SH-SY5Y (cell line): Measurements from ENCODE around the gene SLC9A5.

ENCODE experiments used
- GATA2 ChIP-seq: IDR thresholded peaks from 2 replicates; pipeline ENCODE4 v1.6.1; 2011; ENCODE audit warnings: mild to moderate bottlenecking, low read depth, low read length
- GATA3 ChIP-seq: IDR thresholded peaks from 2 replicates; pipeline ENCODE4 v1.6.1; 2011; ENCODE audit warnings: low read depth, mild to moderate bottlenecking, low read length, moderate library complexity

The SLC9A5 gene

DNA sequence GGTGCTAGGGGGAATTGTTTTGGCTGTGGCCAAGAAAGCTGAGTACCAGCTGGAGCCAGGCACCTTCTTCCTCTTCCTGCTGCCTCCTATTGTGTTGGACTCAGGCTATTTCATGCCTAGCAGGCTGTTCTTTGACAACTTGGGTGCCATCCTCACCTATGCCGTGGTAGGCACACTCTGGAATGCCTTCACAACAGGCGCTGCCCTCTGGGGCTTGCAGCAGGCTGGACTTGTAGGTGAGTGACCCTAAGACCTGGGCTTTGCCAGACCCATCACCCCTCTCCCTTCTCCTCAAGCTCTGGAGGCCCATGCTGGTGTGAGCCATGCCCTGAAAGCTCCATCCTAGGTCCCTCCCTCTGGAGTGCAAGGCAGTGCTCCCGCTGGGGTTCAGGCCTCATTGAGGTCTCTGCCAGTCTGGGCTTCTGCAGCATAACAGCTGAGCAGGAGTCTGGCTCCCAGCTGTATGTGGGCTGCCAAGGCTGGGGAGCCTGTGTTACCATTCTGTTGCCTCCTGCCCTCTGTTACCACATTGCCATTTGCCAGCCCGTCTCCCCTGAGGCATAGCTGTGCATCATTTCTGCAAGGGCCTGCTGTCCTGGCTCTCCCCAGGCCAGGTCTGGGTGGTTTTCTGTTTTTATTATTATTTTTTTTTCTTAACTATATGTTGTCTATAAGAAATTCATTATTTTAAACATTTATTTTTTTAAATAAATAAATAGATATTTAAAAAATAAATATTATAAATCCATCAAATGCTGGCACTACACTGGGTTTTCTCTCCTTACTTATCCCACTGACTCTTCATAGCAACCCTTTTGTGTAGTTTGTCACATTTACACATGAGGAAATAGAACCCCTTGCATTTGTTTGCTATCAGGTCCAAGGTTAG lies 4.1 kb downstream of the SLC9A5 start:
- TF ChIP-seq GATA2 (no peak), GATA3 (no peak)

GRCh38 chr16:67254801-67255552 lies 6.2 kb downstream of the SLC9A5 start:
- no peak for TF ChIP-seq GATA2
- no peak for TF ChIP-seq GATA3

GRCh38 chr16:67255553-67256221 lies 6.9 kb downstream of the SLC9A5 start:
- no peak for TF ChIP-seq GATA3
- TF ChIP-seq GATA2, result no peak

DNA sequence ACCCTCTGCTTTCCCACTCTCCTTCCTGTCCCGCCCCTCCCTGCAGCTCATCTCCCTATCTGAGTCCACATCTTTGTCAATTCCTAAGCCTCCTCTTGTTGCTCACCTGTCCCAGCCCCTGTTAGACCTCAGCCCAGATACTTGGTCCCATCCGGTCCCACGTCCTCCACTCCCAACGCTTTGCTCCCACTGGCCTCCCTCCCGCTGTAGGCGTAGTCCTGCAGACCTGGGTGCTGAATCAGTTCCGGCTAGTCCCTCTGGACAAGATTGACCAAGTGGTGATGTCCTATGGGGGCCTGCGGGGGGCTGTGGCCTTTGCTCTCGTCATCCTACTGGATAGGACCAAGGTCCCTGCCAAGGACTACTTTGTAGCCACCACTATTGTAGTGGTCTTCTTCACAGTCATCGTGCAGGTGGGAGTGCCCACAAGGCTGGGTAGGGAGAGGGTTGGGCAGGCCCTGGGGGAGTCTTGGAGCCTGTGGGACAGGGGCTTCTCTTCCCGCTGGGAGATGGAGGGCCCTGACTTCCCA lies 8.0 kb downstream of the SLC9A5 start:
- TF ChIP-seq GATA2 (no peak), GATA3 (no peak)

DNA sequence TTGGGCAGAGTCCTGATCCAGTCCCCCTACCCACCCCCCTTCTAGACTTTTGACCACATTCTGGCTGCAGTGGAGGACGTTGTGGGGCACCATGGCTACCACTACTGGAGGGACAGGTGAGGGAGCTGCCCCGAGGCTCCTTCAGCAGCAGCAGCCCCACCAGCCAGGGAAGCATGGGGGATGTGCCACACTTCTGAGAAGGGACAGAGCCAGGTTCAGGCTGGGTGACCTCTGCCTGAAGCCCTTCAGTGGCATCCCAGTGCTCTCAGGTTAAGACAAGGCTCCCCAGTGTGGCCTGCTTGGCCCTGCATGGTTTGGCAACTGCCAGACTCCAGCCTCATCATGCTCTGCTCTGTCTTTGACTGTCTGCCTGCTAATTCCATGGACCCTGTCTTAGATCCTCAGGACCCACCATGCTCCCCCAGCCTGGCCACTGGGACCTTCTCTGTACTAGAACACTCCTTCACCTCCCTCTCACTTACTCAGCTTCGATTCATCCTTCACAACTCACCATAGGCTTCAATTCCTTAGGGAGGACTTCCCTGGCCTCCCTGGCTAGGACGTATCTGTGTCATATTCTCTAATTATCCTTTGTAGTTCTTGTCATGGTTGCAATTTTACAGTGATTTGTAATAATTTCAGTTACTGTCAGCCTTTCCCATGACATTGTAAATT lies 8.8 kb downstream of the SLC9A5 start:
- no peak for TF ChIP-seq GATA2
- TF ChIP-seq GATA3, result no peak

GRCh38 chr16:67258161-67258835 lies 9.5 kb downstream of the SLC9A5 start:
- TF ChIP-seq GATA3 (no peak), GATA2 (no peak)

- TF ChIP-seq GATA3, result no peak
- no peak for TF ChIP-seq GATA2
Measured at GRCh38 chr16:67259705-67260104, 10.9 kb downstream of the SLC9A5 start.

DNA sequence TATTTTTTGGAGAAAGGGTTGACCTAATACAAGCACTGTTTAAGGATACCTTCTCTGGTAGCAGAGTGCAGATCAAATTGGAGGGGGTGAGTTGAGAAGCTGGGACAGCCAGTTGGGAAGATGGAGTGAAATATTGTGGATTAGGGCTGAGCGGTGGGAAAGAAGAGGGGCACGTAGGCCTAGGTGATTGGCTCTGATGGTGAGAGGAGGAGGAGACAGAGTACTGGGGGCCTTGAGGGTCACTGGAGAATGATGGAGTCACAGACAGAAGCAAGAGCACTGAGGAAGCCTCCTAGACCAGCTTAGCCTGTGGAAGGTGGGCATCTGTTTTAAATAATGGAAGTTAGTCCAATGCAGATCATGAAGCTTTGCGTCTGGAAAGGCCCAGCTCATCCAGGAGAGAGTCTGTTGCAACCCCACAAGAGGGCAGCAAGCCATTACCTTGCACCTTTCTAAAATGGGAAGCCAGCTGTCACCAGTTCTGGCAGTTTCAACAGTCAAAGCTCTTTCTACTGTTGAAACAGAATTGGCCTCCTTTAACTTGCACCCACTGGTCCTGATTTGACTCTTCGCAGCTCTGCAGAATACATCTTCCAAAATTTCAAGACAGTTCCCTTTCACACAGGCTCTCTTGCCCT lies 11.8 kb downstream of the SLC9A5 start:
- TF ChIP-seq GATA3, result no peak
- TF ChIP-seq GATA2, result no peak

- no peak for TF ChIP-seq GATA3
- no peak for TF ChIP-seq GATA2
Measured at GRCh38 chr16:67263201-67263600, 14.4 kb downstream of the SLC9A5 start.

- TF ChIP-seq GATA3 (no peak), GATA2 (no peak)
Measured at GRCh38 chr16:67264277-67264676, 15.5 kb downstream of the SLC9A5 start.

DNA sequence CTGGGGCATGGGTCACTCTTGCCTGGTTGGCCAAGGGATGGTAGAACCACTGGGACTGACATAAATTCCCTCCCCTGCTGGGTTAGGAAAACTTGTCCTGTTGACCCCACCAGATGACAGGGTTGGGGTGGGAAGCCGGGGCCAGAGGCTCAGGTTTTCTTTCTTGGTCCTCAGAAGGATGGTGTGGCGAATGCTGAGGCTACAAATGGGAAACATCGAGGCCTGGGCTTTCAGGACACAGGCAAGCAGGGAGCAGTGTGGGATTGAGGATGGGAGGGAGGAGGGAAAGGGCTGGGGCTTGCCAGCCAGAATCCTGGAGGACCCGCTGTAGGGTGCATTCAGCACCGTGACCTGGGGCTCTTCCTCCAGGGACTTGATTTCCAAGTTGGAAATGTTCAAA lies 16.1 kb downstream of the SLC9A5 start:
- TF ChIP-seq GATA3, result no peak
- TF ChIP-seq GATA2, result no peak

DNA sequence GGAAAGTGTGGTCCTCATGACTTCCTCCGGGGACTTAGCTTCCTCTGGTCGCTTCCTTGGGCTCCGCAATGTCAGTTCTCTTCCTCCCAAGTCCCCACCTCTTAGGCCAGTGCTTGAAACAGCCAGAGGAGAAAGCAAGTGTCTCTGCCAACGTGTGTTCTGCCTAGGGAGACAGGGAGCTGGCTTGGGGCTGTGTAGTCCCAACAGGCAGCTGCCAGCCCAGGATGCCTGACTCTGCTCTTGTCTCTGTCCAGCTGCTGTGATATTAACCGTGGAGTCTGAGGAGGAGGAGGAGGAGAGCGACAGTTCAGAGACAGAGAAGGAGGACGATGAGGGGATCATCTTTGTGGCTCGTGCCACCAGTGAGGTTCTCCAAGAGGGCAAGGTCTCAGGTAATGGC lies 17.1 kb downstream of the SLC9A5 start:
- no peak for TF ChIP-seq GATA2
- TF ChIP-seq GATA3, result no peak

GRCh38 chr16:67268136-67268579 lies 19.4 kb downstream of the SLC9A5 start:
- no peak for TF ChIP-seq GATA2
- TF ChIP-seq GATA3, result no peak

DNA sequence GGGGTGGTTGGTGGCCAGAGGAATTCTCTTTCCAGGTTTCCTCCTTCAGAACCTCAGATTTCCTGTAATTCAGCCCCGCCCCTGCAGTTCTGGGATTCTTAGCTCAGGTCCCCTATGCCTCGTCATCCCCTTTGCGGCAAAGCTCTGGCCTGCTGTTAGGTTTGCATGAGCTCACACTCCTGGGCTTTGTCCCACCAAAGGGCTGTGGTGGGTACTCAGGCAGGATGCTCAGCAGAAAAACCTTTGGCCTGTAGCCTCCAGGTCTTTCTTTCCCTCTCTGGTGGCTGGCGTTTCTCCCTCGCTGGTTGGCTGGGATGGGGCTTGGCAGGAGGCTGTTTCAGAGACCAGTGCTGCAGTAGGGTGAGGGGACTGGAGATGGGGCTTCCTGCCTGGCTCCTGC lies 21.0 kb downstream of the SLC9A5 start:
- TF ChIP-seq GATA2, result no peak
- TF ChIP-seq GATA3, result no peak

DNA sequence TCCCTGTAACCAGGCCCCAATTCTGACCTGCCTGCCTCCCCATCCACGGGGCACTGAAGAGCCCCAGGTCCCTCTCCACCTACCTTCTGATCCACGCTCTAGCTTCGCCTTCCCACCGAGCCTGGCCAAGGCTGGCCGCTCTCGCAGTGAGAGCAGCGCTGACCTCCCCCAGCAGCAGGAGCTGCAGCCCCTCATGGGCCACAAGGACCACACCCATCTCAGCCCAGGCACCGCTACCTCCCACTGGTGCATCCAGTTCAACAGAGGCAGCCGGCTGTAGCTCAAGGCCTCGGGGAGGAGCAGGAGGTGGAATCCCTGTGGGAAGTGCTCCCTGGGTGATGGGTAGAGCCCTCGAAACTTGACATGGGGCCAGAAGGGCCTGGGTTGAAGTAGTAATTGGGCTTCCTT lies 22.2 kb downstream of the SLC9A5 start:
- TF ChIP-seq GATA3 (no peak), GATA2 (no peak)
